Smooth muscle cell (in vitro differentiated cells): Measurements from ENCODE around the gene CROCC2. TPM values are rescaled to one million over a fixed set of nuclear protein-coding genes. Genes with fewer than 3 reads are reported as not detected.

Experiments used
- DNase-seq: peaks from one replicate; lab custom pipeline; 2025; ENCODE audit not compliant: unreplicated experiment; lab: John Stamatoyannopoulos, UW
- H2AFZ ChIP-seq: fragments of 200-600 bp; sonication (generic); 2 replicates; pipeline ENCODE4 v1.6.0; 2016; ENCODE audit warnings: antibody characterized with exemption, low read depth, mild to moderate bottlenecking
- H3F3A ChIP-seq: fragments of 200-600 bp; sonication (generic); 2 replicates; pipeline ENCODE4 v1.6.0; 2017; ENCODE audit warnings: antibody characterized with exemption, low read depth
- H3K27ac ChIP-seq: fragments of 200-600 bp; sonication (generic); 2 replicates; pipeline ENCODE4 v1.5.1; 2016; ENCODE audit warnings: low read depth, mild to moderate bottlenecking
- H3K27me3 ChIP-seq: fragments of 200-600 bp; sonication (generic); 2 replicates; pipeline ENCODE4 v1.6.1; 2016; ENCODE audit warnings: low read depth, mild to moderate bottlenecking
- H3K36me3 ChIP-seq: fragments of 200-600 bp; sonication (generic); 2 replicates; pipeline ENCODE4 v1.5.1; 2016; ENCODE audit warnings: low read depth
- H3K4me1 ChIP-seq: fragments of 200-600 bp; sonication (generic); 2 replicates; pipeline ENCODE4 v1.5.1; 2016; ENCODE audit warnings: low read depth
- H3K4me2 ChIP-seq: fragments of 200-600 bp; sonication (generic); 2 replicates; pipeline ENCODE4 v1.6.0; 2016; ENCODE audit warnings: mild to moderate bottlenecking
- H3K4me3 ChIP-seq: fragments of 200-600 bp; sonication (generic); 2 replicates; pipeline ENCODE4 v1.5.1; 2016; ENCODE audit warnings: mild to moderate bottlenecking
- H3K79me2 ChIP-seq: fragments of 200-600 bp; sonication (generic); 2 replicates; pipeline ENCODE4 v1.6.0; 2016; ENCODE audit warnings: low read depth, mild to moderate bottlenecking
- H3K9ac ChIP-seq: fragments of 200-600 bp; sonication (generic); 2 replicates; pipeline ENCODE4 v1.6.0; 2016; ENCODE audit warnings: low read depth
- H3K9me3 ChIP-seq: fragments of 200-600 bp; sonication (generic); replicated peaks from 2 replicates; pipeline ENCODE4 v1.5.1; 2016; ENCODE audit warnings: low read depth
- H4K20me1 ChIP-seq: fragments of 200-600 bp; sonication (generic); 2 replicates; pipeline ENCODE4 v1.6.0; 2016; ENCODE audit warnings: low read depth
- CTCF ChIP-seq: fragments of 200-600 bp; sonication (generic); IDR thresholded peaks from 2 replicates; pipeline ENCODE4 v1.5.1; 2017; ENCODE audit warnings: borderline replicate concordance, mild to moderate bottlenecking, antibody characterized with exemption; ENCODE audit not compliant: insufficient read depth, poor library complexity, severe bottlenecking
- WGBS: methylation state at CpG from one replicate; pipeline ENCODE4 v1.1.7; 2016; ENCODE audit warnings: low lambda C conversion rate; 5-methylcytosine and 5-hydroxymethylcytosine counted together
- polyA plus RNA-seq: library from polyadenylated mRNA; unstranded; fragments of >200 nt; fragmentation: Nextera tagmentation; extraction: Ambion mirVana; gene quantifications from 2 replicates; pipeline ENCODE4 v1.2.1, GENCODE V29; 2016
- total RNA-seq: library from RNA; depleted of rRNA; stranded (reverse); fragments of >200 nt; gene quantifications from 2 replicates; pipeline ENCODE4 v1.2.3, GENCODE V29; 2014

CROCC2 gene
- total and polyA plus RNA-seq, 2 experiments from 2014 or later, result not detected

GRCh38 chr2:240957656-240958365, 51.7 kb downstream of the CROCC2 start:
- H3K36me3 ChIP-seq, result no peaks in the 10 kb centered on the region
- no peak overlapping the region for H3K27ac ChIP-seq
- no peak overlapping the region for H3K4me2 ChIP-seq
- H3K4me3 ChIP-seq, result no peak overlapping the region
- H4K20me1 ChIP-seq, result no peaks in the 10 kb centered on the region
- no peaks in the 10 kb centered on the region for H3F3A ChIP-seq
- WGBS, result 66% methylated on average over 16 of the region's 17 CpGs
- peak overlapping the region; percentile 18 for H2AFZ ChIP-seq
- peaks cover 7% of the 10 kb centered on the region for H3K4me1 ChIP-seq
- no peak for DNase-seq
- H3K9ac ChIP-seq, result no peak overlapping the region
- H3K9me3 ChIP-seq, result no peaks in the 10 kb centered on the region
- no peak for TF ChIP-seq CTCF
- H3K27me3 ChIP-seq, result no peaks in the 10 kb centered on the region
- H3K79me2 ChIP-seq, result no peaks in the 10 kb centered on the region

- Histone ChIP-seq H3K9me3 (no peaks in the 10 kb centered on the region), H3K27me3 (no peaks in the 10 kb centered on the region), H3K9ac (no peak overlapping the region), H3K36me3 (no peaks in the 10 kb centered on the region), H2AFZ (no peak overlapping the region), H3K4me3 (no peak overlapping the region), H3K79me2 (no peaks in the 10 kb centered on the region), H3K4me1 (peaks cover 7% of the 10 kb centered on the region), H3F3A (no peaks in the 10 kb centered on the region), H4K20me1 (no peaks in the 10 kb centered on the region), H3K27ac (no peak overlapping the region), H3K4me2 (no peak overlapping the region)
- 92% methylated on average over 15 of the region's 19 CpGs for WGBS
- no peak for TF ChIP-seq CTCF
- no peak for DNase-seq
These were observed 52.5 kb downstream of the CROCC2 start for GRCh38 chr2:240958366-240959213.

GRCh38 chr2:240959214-240959940, 53.2 kb downstream of the CROCC2 start:
- Histone ChIP-seq H3K9ac (no peak overlapping the region), H3K9me3 (no peaks in the 10 kb centered on the region), H3K4me2 (no peak overlapping the region), H3K27me3 (no peaks in the 10 kb centered on the region), H2AFZ (no peak overlapping the region), H3K4me3 (no peak overlapping the region), H3K4me1 (peaks cover 7% of the 10 kb centered on the region), H3K36me3 (no peaks in the 10 kb centered on the region), H3K79me2 (no peaks in the 10 kb centered on the region), H3K27ac (no peak overlapping the region), H3F3A (no peaks in the 10 kb centered on the region), H4K20me1 (no peaks in the 10 kb centered on the region)
- no peak for DNase-seq
- no peak for TF ChIP-seq CTCF
- WGBS, result 92% methylated on average over 15 of the region's 15 CpGs
